ENCODE data around the gene FOXN3. TPM values are rescaled to one million over a fixed set of nuclear protein-coding genes. Genes with fewer than 3 reads are reported as not detected.

The FOXN3 gene
- total RNA-seq, 1 donor from 2014 or later, result 122 TPM

- peaks cover 17% of the 10 kb centered on the region for H3K4me1 Mint-ChIP-seq (ENCODE audit: low read depth, unreplicated experiment)
- no peaks in the 10 kb centered on the region for H3K27me3 Mint-ChIP-seq (ENCODE audit: low read depth, unreplicated experiment)
- peak overlapping the region; percentile 21 for H3K27ac Mint-ChIP-seq (ENCODE audit: unreplicated experiment)
- Histone ChIP-seq H3K4me2 (ENCODE audit: low read length) (peak overlapping the region; percentile 49), H3K79me2 (ENCODE audit: insufficient read depth, low read length) (peaks cover 95% of the 10 kb centered on the region), H3K4me3 (ENCODE audit: insufficient read depth, low read depth, low read length) (no peak overlapping the region), H3K27ac (ENCODE audit: low read depth, low read length) (peak overlapping the region; percentile 55), H3K9me3 (ENCODE audit: insufficient read depth, low read depth, low read length) (no peaks in the 10 kb centered on the region), H2AFZ (ENCODE audit: low read depth, low read length) (no peak overlapping the region), H3K4me1 (ENCODE audit: insufficient read depth, low read length) (peaks cover 5% of the 10 kb centered on the region), H3K36me3 (ENCODE audit: insufficient read depth, low read length) (peaks cover 2% of the 10 kb centered on the region), H4K20me1 (ENCODE audit: insufficient read depth, low read length) (peaks cover 86% of the 10 kb centered on the region), H3K9ac (ENCODE audit: low read length) (peak overlapping the region; percentile 63), H3K27me3 (ENCODE audit: insufficient read depth, low read length) (no peaks in the 10 kb centered on the region)
- H3K9me3 Mint-ChIP-seq (ENCODE audit: unreplicated experiment), result no peaks in the 10 kb centered on the region
- FAIRE-seq, result no peak
- H3K4me3 Mint-ChIP-seq (ENCODE audit: unreplicated experiment), result no peak overlapping the region
- TF ChIP-seq CTCF (IDR thresholded peaks at IDR 0.05; ENCODE audit: insufficient read depth, low read depth, low read length) (no peak), EZH2 (IDR thresholded peaks at IDR 0.05; ENCODE audit: insufficient read depth, low read length) (no peak)
- no peak for DNase-seq (ENCODE audit: low read depth)
- H3K36me3 Mint-ChIP-seq (ENCODE audit: low read depth, unreplicated experiment), result peaks cover 28% of the 10 kb centered on the region
Observed at GRCh38 chr14:89399157-89399556, 17.9 kb downstream of the FOXN3 start.

GRCh38 chr14:89397569-89398230, 19.3 kb downstream of the FOXN3 start:
- Histone ChIP-seq H3K4me3 (ENCODE audit: insufficient read depth, low read depth, low read length) (no peak overlapping the region), H3K4me2 (ENCODE audit: low read length) (no peak overlapping the region), H3K79me2 (ENCODE audit: insufficient read depth, low read length) (peaks cover 93% of the 10 kb centered on the region), H3K9ac (ENCODE audit: low read length) (no peak overlapping the region), H3K9me3 (ENCODE audit: insufficient read depth, low read depth, low read length) (no peaks in the 10 kb centered on the region), H2AFZ (ENCODE audit: low read depth, low read length) (no peak overlapping the region), H3K27me3 (ENCODE audit: insufficient read depth, low read length) (no peaks in the 10 kb centered on the region), H3K27ac (ENCODE audit: low read depth, low read length) (no peak overlapping the region), H4K20me1 (ENCODE audit: insufficient read depth, low read length) (peaks cover 90% of the 10 kb centered on the region), H3K36me3 (ENCODE audit: insufficient read depth, low read length) (peaks cover 2% of the 10 kb centered on the region), H3K4me1 (ENCODE audit: insufficient read depth, low read length) (peaks cover 5% of the 10 kb centered on the region)
- no peak for TF ChIP-seq CTCF (IDR thresholded peaks at IDR 0.05; ENCODE audit: insufficient read depth, low read depth, low read length)
- TF ChIP-seq EZH2 (IDR thresholded peaks at IDR 0.05; ENCODE audit: insufficient read depth, low read length), result no peak
- H3K27ac Mint-ChIP-seq (ENCODE audit: unreplicated experiment), result peak overlapping the region; percentile 11
- peaks cover 3% of the 10 kb centered on the region for H3K9me3 Mint-ChIP-seq (ENCODE audit: unreplicated experiment)
- H3K36me3 Mint-ChIP-seq (ENCODE audit: low read depth, unreplicated experiment), result peaks cover 28% of the 10 kb centered on the region
- H3K4me1 Mint-ChIP-seq (ENCODE audit: low read depth, unreplicated experiment), result peaks cover 17% of the 10 kb centered on the region
- DNase-seq (ENCODE audit: low read depth) (no peak), FAIRE-seq (no peak)
- H3K4me3 Mint-ChIP-seq (ENCODE audit: unreplicated experiment), result no peak overlapping the region
- H3K27me3 Mint-ChIP-seq (ENCODE audit: low read depth, unreplicated experiment), result no peaks in the 10 kb centered on the region

- Histone ChIP-seq H2AFZ (ENCODE audit: low read depth, low read length) (no peak overlapping the region), H3K4me2 (ENCODE audit: low read length) (no peak overlapping the region), H3K4me3 (ENCODE audit: insufficient read depth, low read depth, low read length) (no peak overlapping the region), H4K20me1 (ENCODE audit: insufficient read depth, low read length) (peaks cover 85% of the 10 kb centered on the region), H3K27ac (ENCODE audit: low read depth, low read length) (no peak overlapping the region), H3K9me3 (ENCODE audit: insufficient read depth, low read depth, low read length) (no peaks in the 10 kb centered on the region), H3K36me3 (ENCODE audit: insufficient read depth, low read length) (peaks cover 2% of the 10 kb centered on the region), H3K27me3 (ENCODE audit: insufficient read depth, low read length) (no peaks in the 10 kb centered on the region), H3K9ac (ENCODE audit: low read length) (no peak overlapping the region), H3K79me2 (ENCODE audit: insufficient read depth, low read length) (peaks cover 91% of the 10 kb centered on the region), H3K4me1 (ENCODE audit: insufficient read depth, low read length) (peaks cover 12% of the 10 kb centered on the region)
- TF ChIP-seq EZH2 (IDR thresholded peaks at IDR 0.05; ENCODE audit: insufficient read depth, low read length) (no peak), CTCF (IDR thresholded peaks at IDR 0.05; ENCODE audit: insufficient read depth, low read depth, low read length) (no peak)
- Mint-ChIP-seq H3K27ac (ENCODE audit: unreplicated experiment) (no peak overlapping the region), H3K4me3 (ENCODE audit: unreplicated experiment) (no peak overlapping the region), H3K4me1 (ENCODE audit: low read depth, unreplicated experiment) (peaks cover 17% of the 10 kb centered on the region), H3K36me3 (ENCODE audit: low read depth, unreplicated experiment) (peaks cover 20% of the 10 kb centered on the region), H3K27me3 (ENCODE audit: low read depth, unreplicated experiment) (no peaks in the 10 kb centered on the region), H3K9me3 (ENCODE audit: unreplicated experiment) (peaks cover 3% of the 10 kb centered on the region)
- FAIRE-seq (no peak), DNase-seq (ENCODE audit: low read depth) (no peak)
Observed at GRCh38 chr14:89394972-89395371, 22.1 kb downstream of the FOXN3 start.

Measured in astrocyte (in vitro differentiated cells and primary cell).